K562 (cell line): ENCODE data around the gene SCYGR1. TPM values are rescaled to one million over a fixed set of nuclear protein-coding genes. Genes with fewer than 3 reads are reported as not detected.

Experiments
- ATAC-seq: fragments of 200-7000 bp; cut with Tn5 transposase; 3 replicates; pipeline ENCODE4 v1.9.1; 2020; ENCODE audit warnings: moderate library complexity
- BruUV-seq: library from RNA; stranded (reverse); fragments of 400-500 nt; replicated peaks from 2 replicates; lab custom pipeline; 2021; lab: Mats Ljungman, UMichigan
- CTCF ChIA-PET: fragments of 300-600 bp; formaldehyde crosslinking; extraction: SDS; loops from one replicate; lab custom pipeline; 2021; ENCODE audit warnings: low intra/inter-chr PET ratio; lab: Yijun Ruan, JAX
- POLR2A ChIA-PET: fragments of 300-600, 350-650 bp; sonication (Branson Sonifier 250); formaldehyde crosslinking; extraction: SDS; loops from one replicate; lab custom pipeline; 2021; ENCODE audit warnings: antibody characterized with exemption, inconsistent platforms; lab: Yijun Ruan, JAX
- DNase-seq, 4 experiments: peaks; one replicate each; pipeline versions ENCODE4 v3.0.0 to v3.0.0-alpha.2; 2011 to 2018; ENCODE audit warnings: low spot score in 3 of 4, mixed read lengths in 3 of 4; ENCODE audit errors: extremely low read depth in 1 of 4
- FAIRE-seq: peaks from 2 replicates; lab custom pipeline; 2011; peaks lifted over from hg19 to GRCh38; lab: Jason Lieb, UNC
- H2AFZ ChIP-seq: 2 replicates; pipeline ENCODE4 v1.6.0; 2011; ENCODE audit warnings: low read depth, low read length, control low read depth, inconsistent platforms
- H3K27ac ChIP-seq: fragments of 200-600 bp; 3 replicates; pipeline ENCODE4 v1.8.0; 2011; ENCODE audit warnings: low read depth, mild to moderate bottlenecking, control low read depth, inconsistent platforms, low read length, moderate library complexity, mixed read lengths; ENCODE audit errors: extremely low read depth
- H3K27me3 ChIP-seq, 2 experiments: fragments of 300-600 bp in 1 of 2; 2 replicates in 1 of 2; 3 replicates in 1 of 2; pipeline versions ENCODE4 v1.6.0 to v1.8.0; 2011; ENCODE audit warnings: inconsistent platforms in 2 of 2, low read length in 2 of 2, mild to moderate bottlenecking in 1 of 2, mixed read lengths in 1 of 2, moderate library complexity in 1 of 2; ENCODE audit not compliant: control insufficient read depth in 2 of 2, insufficient read depth in 2 of 2
- H3K36me3 ChIP-seq: fragments of 300-600 bp; 3 replicates; pipeline ENCODE4 v1.8.0; 2011; ENCODE audit warnings: mild to moderate bottlenecking, low read length, inconsistent platforms; ENCODE audit not compliant: control insufficient read depth, insufficient read depth
- H3K4me1 ChIP-seq, 2 experiments: fragments of 200-600 bp in 1 of 2; replicated peaks in 1 of 2; 2 replicates in 1 of 2; 3 replicates in 1 of 2; pipeline versions ENCODE4 v1.5.1 to v1.8.0; 2011; ENCODE audit warnings: inconsistent platforms in 2 of 2, low read length in 2 of 2, mild to moderate bottlenecking in 1 of 2, mixed read lengths in 1 of 2, moderate library complexity in 1 of 2; ENCODE audit not compliant: control insufficient read depth in 2 of 2, insufficient read depth in 2 of 2
- H3K4me2 ChIP-seq: 2 replicates; pipeline ENCODE4 v1.6.1; 2011; ENCODE audit warnings: low read length, control low read depth, inconsistent platforms, mixed read lengths; ENCODE audit not compliant: insufficient read depth
- H3K4me3 ChIP-seq: fragments of 200-600 bp; sonication (generic), shearing (Covaris generic); 2 replicates; pipeline ENCODE4 v1.5.1; 2016; ENCODE audit warnings: control low read depth, inconsistent platforms
- H3K79me2 ChIP-seq: fragments of 200-600 bp; 3 replicates; pipeline ENCODE4 v1.8.0; 2011; ENCODE audit warnings: low read length, inconsistent platforms; ENCODE audit not compliant: control insufficient read depth, insufficient read depth
- H3K9ac ChIP-seq, 2 experiments: 2 replicates each; pipeline versions ENCODE4 v1.6.0 to v1.6.1; 2011; ENCODE audit warnings: low read depth in 2 of 2, low read length in 2 of 2, control low read depth in 1 of 2, inconsistent platforms in 1 of 2, mild to moderate bottlenecking in 1 of 2, mixed read lengths in 1 of 2; ENCODE audit not compliant: insufficient read depth in 1 of 2
- H3K9me1 ChIP-seq: one replicate; pipeline ENCODE4 v1.6.0; 2011; ENCODE audit warnings: inconsistent platforms, mild to moderate bottlenecking, low read length, moderate library complexity; ENCODE audit not compliant: control insufficient read depth, insufficient read depth
- H3K9me3 ChIP-seq: replicated peaks from 2 replicates; pipeline ENCODE4 v1.5.1; 2011; ENCODE audit warnings: low read depth, low read length, inconsistent platforms; ENCODE audit not compliant: control insufficient read depth, insufficient read depth
- H4K20me1 ChIP-seq: replicated peaks from 2 replicates; pipeline ENCODE4 v1.6.1; 2011; ENCODE audit warnings: low read length, inconsistent platforms, mixed read lengths; ENCODE audit not compliant: control insufficient read depth, insufficient read depth
- ATF7 ChIP-seq: fragments of 450-650 bp; IDR thresholded peaks from 2 replicates; pipeline ENCODE4 v1.7.1; 2014; ENCODE audit warnings: mild to moderate bottlenecking, moderate library complexity
- ETS1 ChIP-seq: conservative IDR thresholded peaks from 2 replicates; pipeline ENCODE4 v1.6.1; 2011; ENCODE audit warnings: low read depth, mild to moderate bottlenecking, low read length; ENCODE audit not compliant: control insufficient read depth
- FOXA3 ChIP-seq, 2 experiments: fragments of 450-650 bp in 1 of 2; sonication (generic) in 1 of 2; formaldehyde crosslinking; IDR thresholded peaks in 1 of 2; conservative IDR thresholded peaks in 1 of 2; 2 replicates each; pipeline versions ENCODE4 v1.4.0 to v1.8.0; 2020 to 2022; ENCODE audit warnings: mild to moderate bottlenecking in 2 of 2, missing genetic modification reagents in 1 of 2
- PHB2 ChIP-seq: fragments of 450-650 bp; IDR thresholded peaks from 2 replicates; pipeline ENCODE4 v1.6.1; 2017; ENCODE audit warnings: low read depth
- PHF21A ChIP-seq: fragments of 450-650 bp; IDR thresholded peaks from 2 replicates; pipeline ENCODE4 v1.6.1; 2017; ENCODE audit warnings: low read depth, borderline replicate concordance
- SNRNP70 ChIP-seq: fragments of 200-400 bp; formaldehyde crosslinking; optimal IDR thresholded peaks from 2 replicates; pipeline ENCODE3; 2017; ENCODE audit warnings: low read depth, low read length
- TEAD4 ChIP-seq, 2 experiments: sonication (generic) in 1 of 2; formaldehyde crosslinking in 1 of 2; IDR thresholded peaks; 2 replicates each; pipeline versions ENCODE4 v1.6.1 to v1.8.0; 2012 to 2022; ENCODE audit warnings: borderline replicate concordance in 1 of 2, inconsistent platforms in 1 of 2, low read length in 1 of 2, mild to moderate bottlenecking in 1 of 2, missing genetic modification reagents in 1 of 2
- ZFP36 ChIP-seq: fragments of 150-350 bp; IDR thresholded peaks from 2 replicates; pipeline ENCODE4 v1.6.1; 2018; ENCODE audit warnings: low read length, low read depth; ENCODE audit not compliant: partially characterized antibody
- ZNF277 ChIP-seq: fragments of 250-450 bp; sonication (Bioruptor Pico); IDR thresholded peaks from 2 replicates; pipeline ENCODE4 v1.8.0; 2022; ENCODE audit warnings: inconsistent platforms, mild to moderate bottlenecking, moderate library complexity, borderline replicate concordance
- ZNF830 ChIP-seq: fragments of 250-450 bp; sonication (Bioruptor Pico); IDR thresholded peaks from 2 replicates; pipeline ENCODE4 v1.5.0; 2021; ENCODE audit warnings: mild to moderate bottlenecking
- WGBS: fragments of 100-300 bp; shearing (Covaris generic); methylation state at CpG from one replicate; pipeline ENCODE4 v1.1.6; 2016; ENCODE audit warnings: low coverage, mixed read lengths; ENCODE audit not compliant: insufficient coverage; ENCODE audit errors: missing lambda C conversion rate; 5-methylcytosine and 5-hydroxymethylcytosine counted together
- in situ Hi-C: fragments of 300-500 bp; cut with MboI; formaldehyde crosslinking; loops from 4 replicates; pipeline ENCODE4 v1.15.0; 2018; ENCODE audit warnings: inconsistent platforms, mixed read lengths
- intact Hi-C: fragments of 100-400 bp; cut with micrococcal nuclease; formaldehyde crosslinking; loops from 2 replicates; pipeline ENCODE4 v1.14.2; 2022
- polyA plus RNA-seq, 8 experiments: library from polyadenylated mRNA; depleted of rRNA in 4 of 8; stranded (reverse) in 5 of 8; unstranded in 3 of 8; fragments of >200 nt; fragmentation: Nextera tagmentation in 2 of 8; fragmentation: Illumina TruSeq in 1 of 8; extraction: Ambion mirVana in 2 of 8; extraction: Trizol in 1 of 8; gene quantifications; 2 replicates each; pipeline versions ENCODE4 v1.2.1 to v1.2.3, GENCODE V29; 2011 to 2014; ENCODE audit warnings: inconsistent platforms in 1 of 8, missing spikeins in 1 of 8
- total RNA-seq, 7 experiments: library from RNA; depleted of rRNA in 6 of 7; stranded (reverse); fragments of >200 nt in 6 of 7; fragmentation: Illumina TruSeq in 2 of 7; extraction: Trizol in 2 of 7; gene quantifications; 2 replicates each; pipeline versions ENCODE4 v1.2.1 to v1.2.3, GENCODE V29; 2011 to 2021; ENCODE audit warnings: low replicate concordance in 1 of 7
- TF ChIP-seq, protein P1 (sequence below): sonication (generic); formaldehyde crosslinking; IDR thresholded peaks from 2 replicates; pipeline ENCODE4 v1.9.0; 2022; ENCODE audit warnings: mild to moderate bottlenecking, missing genetic modification reagents

Gene SCYGR1
- total and polyA plus RNA-seq, 9 of the 15 experiments (the other 6 are each of a cell fraction or from before 2014, with no cell fraction given): not detected

GRCh38 chr2:227379095-227379494 lies 8.7 kb downstream of the SCYGR1 start, which contains the start of gene TM4SF20:
Gene TM4SF20 (minus strand): TSS chr2:227379306. CDS start chr2:227379268, 38 bp downstream.
- no peaks in the 10 kb centered on the region for H3K79me2 ChIP-seq
- no peak within 1 kb of the TSS for H3K4me2 ChIP-seq
- WGBS: 2% methylated on average over 4 of the region's 4 CpGs
- no peaks in the 10 kb centered on the region for H3K9me3 ChIP-seq
- no peak for FAIRE-seq
- no peak within 1 kb of the TSS for H3K27ac ChIP-seq
- TF ChIP-seq, protein P1, sequence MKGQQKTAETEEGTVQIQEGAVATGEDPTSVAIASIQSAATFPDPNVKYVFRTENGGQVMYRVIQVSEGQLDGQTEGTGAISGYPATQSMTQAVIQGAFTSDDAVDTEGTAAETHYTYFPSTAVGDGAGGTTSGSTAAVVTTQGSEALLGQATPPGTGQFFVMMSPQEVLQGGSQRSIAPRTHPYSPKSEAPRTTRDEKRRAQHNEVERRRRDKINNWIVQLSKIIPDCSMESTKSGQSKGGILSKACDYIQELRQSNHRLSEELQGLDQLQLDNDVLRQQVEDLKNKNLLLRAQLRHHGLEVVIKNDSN (CRISPR knock-in tag): no peak
- TF ChIP-seq ZNF277 (no peak), ETS1 (no peak), SNRNP70 (no peak), TEAD4 (IDR thresholded peaks at IDR 0.05; ENCODE audit: low read length) (no peak), TEAD4 (CRISPR knock-in tag; IDR thresholded peaks at IDR 0.05; ENCODE audit: borderline replicate concordance) (no peak), ATF7 (no peak), FOXA3 (CRISPR knock-in tag; conservative IDR thresholded peaks at IDR 0.05 in 1 of 2, IDR thresholded peaks at IDR 0.05 in 1 of 2) (no peak), ZFP36 (no peak), PHF21A (no peak), ZNF830 (CRISPR knock-in tag) (no peak), PHB2 (no peak)
- TF ChIP-seq, all 486 proteins: peak for 0
- Histone ChIP-seq H3K4me1 (no peaks in the 10 kb centered on the region; a peak in 1 of 5 replicates), H3K27me3 (peaks cover 0 to 9% of the 10 kb centered on the region in 2 experiments; a peak in 2 of 5 replicates), H4K20me1 (no peaks in the 10 kb centered on the region), H3K9me1 (no peaks in the 10 kb centered on the region), H3K9ac (no peak within 1 kb of the TSS), H3K4me3 (no peak within 1 kb of the TSS), H2AFZ (no peak within 1 kb of the TSS), H3K36me3 (no peaks in the 10 kb centered on the region)
- intact Hi-C loops: no loop called here
- ChIA-PET POLR2A (no interaction called here), CTCF (no interaction called here)
- no TSS peak for BruUV-seq
- no peak for ATAC-seq
- DNase-seq: no peak
- in situ Hi-C loops: no loop called here
